GM12878 (cell line): ENCODE results near the gene RALGAPA1.

ENCODE experiments used
- BHLHE40 ChIP-seq, 2 experiments: fragments of 450-650 bp in 1 of 2; IDR thresholded peaks; 2 replicates each; pipeline ENCODE4 v1.6.1; 2011 to 2017; ENCODE audit warnings: low read depth in 2 of 2, borderline replicate concordance in 1 of 2, improper control_type of control experiment in 1 of 2, low read length in 1 of 2, mild to moderate bottlenecking in 1 of 2
- EZH2 ChIP-seq: IDR thresholded peaks from 2 replicates; pipeline ENCODE4 v1.6.1; 2012; ENCODE audit warnings: low read depth, mild to moderate bottlenecking, control low read depth, inconsistent platforms, low read length, borderline replicate concordance; ENCODE audit not compliant: control insufficient read depth
- HDAC6 ChIP-seq: fragments of 200-600 bp; sonication (generic); IDR thresholded peaks from one replicate; pipeline ENCODE4 v1.8.0; 2017; ENCODE audit warnings: antibody characterized with exemption; ENCODE audit not compliant: unreplicated experiment
- JUNB ChIP-seq: IDR thresholded peaks from 2 replicates; pipeline ENCODE4 v1.6.1; 2016; ENCODE audit warnings: antibody characterized with exemption, mild to moderate bottlenecking
- MAX ChIP-seq: IDR thresholded peaks from 2 replicates; pipeline ENCODE4 v1.6.1; 2012; ENCODE audit warnings: low read depth, low read length, improper control_type of control experiment
- NFXL1 ChIP-seq: fragments of 450-650 bp; IDR thresholded peaks from 2 replicates; pipeline ENCODE4 v1.6.1; 2017; ENCODE audit warnings: antibody characterized with exemption, mild to moderate bottlenecking, borderline replicate concordance
- TCF3 ChIP-seq: IDR thresholded peaks from 2 replicates; pipeline ENCODE4 v1.6.1; 2012; ENCODE audit warnings: low read depth, mild to moderate bottlenecking, low read length, borderline replicate concordance; ENCODE audit not compliant: insufficient read depth
- ZBTB33 ChIP-seq: fragments of 450-650 bp; IDR thresholded peaks from 2 replicates; pipeline ENCODE4 v1.6.1; 2017; ENCODE audit warnings: mild to moderate bottlenecking
- TF ChIP-seq, protein P1 (sequence below), 3 experiments: IDR thresholded peaks in 2 of 3; conservative IDR thresholded peaks in 1 of 3; 2 replicates each; pipeline ENCODE4 v1.5.1; 2011; ENCODE audit warnings: low read depth in 3 of 3, low read length in 3 of 3, mild to moderate bottlenecking in 3 of 3, control low read depth in 2 of 3, moderate library complexity in 2 of 3, inconsistent platforms in 1 of 3, mixed read lengths in 1 of 3; ENCODE audit not compliant: control insufficient read depth in 2 of 3, insufficient read depth in 1 of 3; ENCODE audit errors: extremely low read depth in 1 of 3
- TF ChIP-seq, protein P2 (sequence below): IDR thresholded peaks from 2 replicates; pipeline ENCODE4 v1.6.1; 2012; ENCODE audit warnings: mild to moderate bottlenecking, low read depth, low read length

DNA sequence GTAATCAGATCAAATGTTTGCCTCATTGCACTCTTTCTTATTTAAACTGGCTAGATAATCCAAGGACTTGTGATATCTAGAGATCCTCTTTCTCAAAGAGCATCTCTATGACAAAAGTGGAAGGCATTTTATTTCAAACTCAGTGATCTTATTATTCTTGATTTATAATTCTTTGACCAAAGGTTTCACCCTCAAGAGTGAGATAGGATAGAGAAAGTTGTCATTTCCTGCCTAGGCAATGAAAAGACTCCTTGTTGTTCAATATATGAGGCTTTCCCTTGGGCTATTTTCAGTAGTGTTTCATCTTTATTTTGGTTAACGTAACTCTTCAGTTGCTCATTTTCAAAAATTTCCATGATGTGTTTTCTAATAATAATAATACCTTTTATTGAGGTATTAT, 293.2 kb downstream of the RALGAPA1 start:
- TF ChIP-seq, protein P1, sequence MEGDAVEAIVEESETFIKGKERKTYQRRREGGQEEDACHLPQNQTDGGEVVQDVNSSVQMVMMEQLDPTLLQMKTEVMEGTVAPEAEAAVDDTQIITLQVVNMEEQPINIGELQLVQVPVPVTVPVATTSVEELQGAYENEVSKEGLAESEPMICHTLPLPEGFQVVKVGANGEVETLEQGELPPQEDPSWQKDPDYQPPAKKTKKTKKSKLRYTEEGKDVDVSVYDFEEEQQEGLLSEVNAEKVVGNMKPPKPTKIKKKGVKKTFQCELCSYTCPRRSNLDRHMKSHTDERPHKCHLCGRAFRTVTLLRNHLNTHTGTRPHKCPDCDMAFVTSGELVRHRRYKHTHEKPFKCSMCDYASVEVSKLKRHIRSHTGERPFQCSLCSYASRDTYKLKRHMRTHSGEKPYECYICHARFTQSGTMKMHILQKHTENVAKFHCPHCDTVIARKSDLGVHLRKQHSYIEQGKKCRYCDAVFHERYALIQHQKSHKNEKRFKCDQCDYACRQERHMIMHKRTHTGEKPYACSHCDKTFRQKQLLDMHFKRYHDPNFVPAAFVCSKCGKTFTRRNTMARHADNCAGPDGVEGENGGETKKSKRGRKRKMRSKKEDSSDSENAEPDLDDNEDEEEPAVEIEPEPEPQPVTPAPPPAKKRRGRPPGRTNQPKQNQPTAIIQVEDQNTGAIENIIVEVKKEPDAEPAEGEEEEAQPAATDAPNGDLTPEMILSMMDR (IDR thresholded peaks at IDR 0.05 in 2 of 3, conservative IDR thresholded peaks at IDR 0.05 in 1 of 3; ENCODE audit: control insufficient read depth in 2 of 3, extremely low read depth in 1 of 3, insufficient read depth in 1 of 3, low read depth in 3 of 3, low read length in 3 of 3): no peak
- TF ChIP-seq JUNB: no peak
- TF ChIP-seq MAX: no peak
- no peak for TF ChIP-seq TCF3
- TF ChIP-seq, protein P2, sequence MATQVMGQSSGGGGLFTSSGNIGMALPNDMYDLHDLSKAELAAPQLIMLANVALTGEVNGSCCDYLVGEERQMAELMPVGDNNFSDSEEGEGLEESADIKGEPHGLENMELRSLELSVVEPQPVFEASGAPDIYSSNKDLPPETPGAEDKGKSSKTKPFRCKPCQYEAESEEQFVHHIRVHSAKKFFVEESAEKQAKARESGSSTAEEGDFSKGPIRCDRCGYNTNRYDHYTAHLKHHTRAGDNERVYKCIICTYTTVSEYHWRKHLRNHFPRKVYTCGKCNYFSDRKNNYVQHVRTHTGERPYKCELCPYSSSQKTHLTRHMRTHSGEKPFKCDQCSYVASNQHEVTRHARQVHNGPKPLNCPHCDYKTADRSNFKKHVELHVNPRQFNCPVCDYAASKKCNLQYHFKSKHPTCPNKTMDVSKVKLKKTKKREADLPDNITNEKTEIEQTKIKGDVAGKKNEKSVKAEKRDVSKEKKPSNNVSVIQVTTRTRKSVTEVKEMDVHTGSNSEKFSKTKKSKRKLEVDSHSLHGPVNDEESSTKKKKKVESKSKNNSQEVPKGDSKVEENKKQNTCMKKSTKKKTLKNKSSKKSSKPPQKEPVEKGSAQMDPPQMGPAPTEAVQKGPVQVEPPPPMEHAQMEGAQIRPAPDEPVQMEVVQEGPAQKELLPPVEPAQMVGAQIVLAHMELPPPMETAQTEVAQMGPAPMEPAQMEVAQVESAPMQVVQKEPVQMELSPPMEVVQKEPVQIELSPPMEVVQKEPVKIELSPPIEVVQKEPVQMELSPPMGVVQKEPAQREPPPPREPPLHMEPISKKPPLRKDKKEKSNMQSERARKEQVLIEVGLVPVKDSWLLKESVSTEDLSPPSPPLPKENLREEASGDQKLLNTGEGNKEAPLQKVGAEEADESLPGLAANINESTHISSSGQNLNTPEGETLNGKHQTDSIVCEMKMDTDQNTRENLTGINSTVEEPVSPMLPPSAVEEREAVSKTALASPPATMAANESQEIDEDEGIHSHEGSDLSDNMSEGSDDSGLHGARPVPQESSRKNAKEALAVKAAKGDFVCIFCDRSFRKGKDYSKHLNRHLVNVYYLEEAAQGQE: no peak
- TF ChIP-seq BHLHE40 (IDR thresholded peaks at IDR 0.05; ENCODE audit: borderline replicate concordance in 1 of 2, low read depth in 2 of 2, low read length in 1 of 2): no peak
- TF ChIP-seq EZH2: no peak
- no peak for TF ChIP-seq NFXL1
- no peak for TF ChIP-seq ZBTB33
- TF ChIP-seq HDAC6: no peak
